RWPE2 (cell line): ENCODE data around the gene TOP3B.
A peak's percentile ranks its signal among the peaks of the same experiment; 100 is the strongest.

Experiments
- ATAC-seq: fragments of 200-7000 bp; cut with Tn5 transposase; 3 replicates; pipeline ENCODE4 v1.9.1; 2021; ENCODE audit warnings: low read depth
- DNase-seq: peaks from one replicate; pipeline ENCODE4 v3.0.0-alpha.2; 2020; ENCODE audit warnings: low spot score
- H3K27ac ChIP-seq: fragments of 450-650 bp; 2 replicates; pipeline ENCODE4 v1.5.1; 2017; ENCODE audit warnings: mild to moderate bottlenecking; ENCODE audit not compliant: poor library complexity, severe bottlenecking
- H3K27me3 ChIP-seq: fragments of 250-450 bp; sonication (Bioruptor Pico); 2 replicates; pipeline ENCODE4 v1.5.1; 2021; ENCODE audit warnings: mild to moderate bottlenecking, moderate library complexity; ENCODE audit not compliant: insufficient read depth, poor library complexity, severe bottlenecking
- H3K36me3 ChIP-seq: fragments of 250-450 bp; sonication (Bioruptor Pico); 2 replicates; pipeline ENCODE4 v1.5.1; 2020; ENCODE audit warnings: low read depth, mild to moderate bottlenecking, moderate library complexity
- H3K4me1 ChIP-seq: fragments of 250-450 bp; sonication (Bioruptor Pico); 2 replicates; pipeline ENCODE4 v1.5.1; 2021; ENCODE audit warnings: mild to moderate bottlenecking, moderate library complexity; ENCODE audit not compliant: insufficient read depth, poor library complexity, severe bottlenecking
- H3K4me3 ChIP-seq: fragments of 250-450 bp; sonication (Bioruptor Pico); 2 replicates; pipeline ENCODE4 v1.5.1; 2021; ENCODE audit warnings: mild to moderate bottlenecking, moderate library complexity; ENCODE audit not compliant: severe bottlenecking
- H3K9me3 ChIP-seq: fragments of 250-450 bp; sonication (Bioruptor Pico); 2 replicates; pipeline ENCODE4 v1.5.1; 2021; ENCODE audit warnings: mild to moderate bottlenecking, moderate library complexity; ENCODE audit not compliant: severe bottlenecking
- TF ChIP-seq, protein P1 (sequence below): fragments of 450-650 bp; IDR thresholded peaks from one replicate; pipeline ENCODE4 v1.5.1; 2017; ENCODE audit warnings: mild to moderate bottlenecking, moderate library complexity; ENCODE audit not compliant: poor library complexity, severe bottlenecking

TOP3B gene

GRCh38 chr22:21972293-21972779 is 10.3 kb downstream of the TOP3B start:
- 0 out of 3 replicates have a peak, but pooled peaks have one; percentile 27 for ATAC-seq
- Histone ChIP-seq H3K36me3 (peaks cover 84% of the 10 kb centered on the region), H3K27ac (no peak overlapping the region), H3K9me3 (no peaks in the 10 kb centered on the region), H3K4me3 (no peak overlapping the region), H3K27me3 (no peaks in the 10 kb centered on the region), H3K4me1 (no peaks in the 10 kb centered on the region)
- TF ChIP-seq, protein P1, sequence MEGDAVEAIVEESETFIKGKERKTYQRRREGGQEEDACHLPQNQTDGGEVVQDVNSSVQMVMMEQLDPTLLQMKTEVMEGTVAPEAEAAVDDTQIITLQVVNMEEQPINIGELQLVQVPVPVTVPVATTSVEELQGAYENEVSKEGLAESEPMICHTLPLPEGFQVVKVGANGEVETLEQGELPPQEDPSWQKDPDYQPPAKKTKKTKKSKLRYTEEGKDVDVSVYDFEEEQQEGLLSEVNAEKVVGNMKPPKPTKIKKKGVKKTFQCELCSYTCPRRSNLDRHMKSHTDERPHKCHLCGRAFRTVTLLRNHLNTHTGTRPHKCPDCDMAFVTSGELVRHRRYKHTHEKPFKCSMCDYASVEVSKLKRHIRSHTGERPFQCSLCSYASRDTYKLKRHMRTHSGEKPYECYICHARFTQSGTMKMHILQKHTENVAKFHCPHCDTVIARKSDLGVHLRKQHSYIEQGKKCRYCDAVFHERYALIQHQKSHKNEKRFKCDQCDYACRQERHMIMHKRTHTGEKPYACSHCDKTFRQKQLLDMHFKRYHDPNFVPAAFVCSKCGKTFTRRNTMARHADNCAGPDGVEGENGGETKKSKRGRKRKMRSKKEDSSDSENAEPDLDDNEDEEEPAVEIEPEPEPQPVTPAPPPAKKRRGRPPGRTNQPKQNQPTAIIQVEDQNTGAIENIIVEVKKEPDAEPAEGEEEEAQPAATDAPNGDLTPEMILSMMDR = peak; percentile 77
- DNase-seq = no peak

DNA sequence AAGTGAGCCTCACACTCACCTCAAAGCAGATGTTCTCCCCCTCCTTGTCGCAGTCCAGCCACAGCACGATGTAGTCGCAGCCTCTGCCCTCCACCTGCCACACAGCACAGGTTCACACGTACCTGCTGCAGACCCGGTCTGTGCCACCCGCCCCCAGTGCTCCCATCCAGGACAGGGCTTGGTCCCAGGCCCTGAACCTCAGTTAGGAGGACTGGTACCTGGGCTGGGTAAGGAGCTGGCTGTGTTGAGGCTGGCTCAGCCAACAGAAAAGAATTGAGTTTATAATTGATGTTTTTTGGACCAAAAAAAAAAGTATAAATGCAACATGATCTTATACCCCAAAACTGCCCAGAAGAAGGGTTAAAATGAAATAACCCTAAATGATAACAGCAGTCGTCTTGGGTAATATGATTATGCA is 10.7 kb downstream of the TOP3B start:
- peaks cover 89% of the 10 kb centered on the region for H3K36me3 ChIP-seq

DNA sequence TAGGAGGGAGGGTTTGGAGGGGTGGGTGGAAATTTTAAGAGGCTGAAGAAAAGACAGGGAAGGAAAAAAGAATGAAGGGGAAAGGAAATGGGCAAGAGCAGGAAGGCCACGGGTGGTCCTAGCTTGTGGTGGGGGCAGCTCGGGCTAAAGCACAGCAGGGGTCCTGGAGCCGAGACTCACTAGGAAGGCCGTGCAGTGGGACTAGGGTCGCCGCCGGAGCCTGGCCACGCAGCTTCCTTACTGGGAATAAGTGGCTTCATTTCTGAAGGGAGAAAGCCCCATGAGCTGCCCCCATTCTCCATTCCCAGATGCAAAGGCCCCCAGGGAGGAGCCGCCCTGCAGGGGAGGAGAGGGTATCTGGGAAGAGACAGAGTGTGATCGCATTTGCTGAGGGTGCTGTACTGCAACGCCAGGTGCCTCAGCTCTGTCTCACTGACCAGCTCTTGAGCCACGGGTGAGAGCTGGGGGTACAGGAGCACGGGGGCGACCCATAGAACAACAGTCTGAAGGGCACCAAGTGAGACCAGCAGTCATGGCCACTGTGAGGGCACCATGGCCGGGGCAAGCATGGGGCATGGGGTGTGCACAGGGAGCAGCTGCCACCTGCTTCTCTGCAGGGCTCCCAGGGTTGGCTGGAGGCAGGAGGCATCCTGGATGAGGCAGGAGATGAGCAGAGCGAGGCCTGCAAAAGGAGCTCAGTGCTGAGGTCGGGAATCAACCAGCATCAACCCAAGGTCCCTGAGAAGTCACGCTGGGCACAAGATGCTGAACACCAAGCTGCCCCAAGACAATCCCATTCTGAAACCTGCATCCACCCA is 11.6 kb downstream of the TOP3B start:
- no peak for ATAC-seq
- TF ChIP-seq, protein P1 = no peak
- H3K36me3 ChIP-seq = peaks cover 86% of the 10 kb centered on the region

More for the DNA sequence above, 10.7 kb downstream of the TOP3B start:
- no peak overlapping the region for H3K27ac ChIP-seq
- no peak overlapping the region for H3K4me3 ChIP-seq
- no peaks in the 10 kb centered on the region for H3K9me3 ChIP-seq
- ATAC-seq (no peak), DNase-seq (no peak)
- TF ChIP-seq, protein P1 = no peak
- H3K4me1 ChIP-seq = no peaks in the 10 kb centered on the region
- H3K27me3 ChIP-seq = no peaks in the 10 kb centered on the region

GRCh38 chr22:21970037-21970799 is 12.4 kb downstream of the TOP3B start:
- H3K9me3 ChIP-seq = no peaks in the 10 kb centered on the region
- H3K27ac ChIP-seq = no peak overlapping the region
- ATAC-seq (no peak), DNase-seq (no peak)
- no peak overlapping the region for H3K4me3 ChIP-seq
- H3K4me1 ChIP-seq = no peaks in the 10 kb centered on the region
- TF ChIP-seq, protein P1 = no peak
- no peaks in the 10 kb centered on the region for H3K27me3 ChIP-seq
- H3K36me3 ChIP-seq = peaks cover 85% of the 10 kb centered on the region

More for the DNA sequence above, 11.6 kb downstream of the TOP3B start:
- Histone ChIP-seq H3K4me1 (no peaks in the 10 kb centered on the region), H3K9me3 (no peaks in the 10 kb centered on the region), H3K27me3 (no peaks in the 10 kb centered on the region), H3K27ac (no peak overlapping the region), H3K4me3 (no peak overlapping the region)
- DNase-seq = no peak
